IPS DF 4.7 (cell line): ENCODE results near the gene SUCLA2.

Experiments
- DNase-seq: peaks from one replicate; pipeline ENCODE4 v3.0.0-alpha.2; 2013; ENCODE audit warnings: low spot score; ENCODE audit errors: extremely low read depth

Gene SUCLA2

DNA sequence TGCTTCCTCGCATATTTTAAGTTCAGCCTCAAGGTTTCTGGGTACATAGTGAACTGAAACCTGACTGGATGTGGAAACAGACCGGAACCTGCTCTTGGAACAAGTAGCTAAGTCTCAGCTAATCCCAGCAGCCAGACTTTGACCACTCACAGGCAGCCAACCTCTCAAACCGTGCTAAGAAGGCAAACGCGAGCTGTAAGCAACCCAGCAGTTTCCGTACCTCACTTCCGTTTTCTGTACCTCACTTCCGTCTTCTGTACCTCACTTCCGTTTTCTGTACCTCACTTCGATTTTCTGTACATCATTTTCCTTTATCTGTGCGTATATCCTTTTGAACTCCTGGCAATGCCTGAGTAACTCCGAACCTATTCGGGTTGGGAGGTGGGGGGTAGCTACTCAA lies 96.8 kb downstream of the SUCLA2 start:
- no peak for DNase-seq

DNA sequence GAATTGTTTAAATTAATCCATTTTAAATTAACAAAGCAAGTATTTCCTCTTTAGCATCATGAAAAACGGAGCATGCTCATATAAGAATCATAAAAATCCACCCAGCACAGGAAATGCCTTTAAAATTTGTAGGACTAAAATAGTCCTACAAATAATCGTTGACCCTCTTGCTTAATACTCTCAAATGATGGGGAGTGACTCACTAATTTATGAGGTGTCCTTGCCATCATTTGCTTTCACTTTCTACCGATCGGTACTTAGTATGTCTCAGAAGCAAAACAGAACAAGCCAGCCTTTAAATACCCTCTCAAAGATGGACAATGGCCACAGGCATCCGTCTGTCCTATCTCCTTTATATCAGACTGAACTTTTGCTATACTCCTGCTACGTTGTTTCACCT lies 97.2 kb downstream of the SUCLA2 start:
- DNase-seq = no peak

DNA sequence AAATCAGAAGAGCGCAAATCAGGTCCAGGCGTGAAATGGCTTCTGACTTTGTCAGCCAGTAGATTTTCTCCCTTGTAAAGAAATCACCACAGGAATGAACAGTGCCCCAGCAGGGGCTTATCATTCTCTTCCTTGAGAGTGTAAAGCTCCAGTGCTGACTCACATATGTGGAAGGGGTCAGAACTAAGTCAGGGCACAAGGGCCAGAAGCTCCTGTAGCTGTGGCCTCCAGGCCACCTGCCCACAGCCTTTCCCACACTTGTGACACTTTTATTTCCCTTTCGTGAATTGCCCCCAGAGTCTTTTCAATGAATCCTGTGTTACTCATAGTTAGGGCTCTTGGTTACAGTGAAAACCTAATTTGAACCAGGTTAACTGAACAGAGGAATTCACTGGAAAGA lies 99.6 kb downstream of the SUCLA2 start:
- DNase-seq = no peak

DNA sequence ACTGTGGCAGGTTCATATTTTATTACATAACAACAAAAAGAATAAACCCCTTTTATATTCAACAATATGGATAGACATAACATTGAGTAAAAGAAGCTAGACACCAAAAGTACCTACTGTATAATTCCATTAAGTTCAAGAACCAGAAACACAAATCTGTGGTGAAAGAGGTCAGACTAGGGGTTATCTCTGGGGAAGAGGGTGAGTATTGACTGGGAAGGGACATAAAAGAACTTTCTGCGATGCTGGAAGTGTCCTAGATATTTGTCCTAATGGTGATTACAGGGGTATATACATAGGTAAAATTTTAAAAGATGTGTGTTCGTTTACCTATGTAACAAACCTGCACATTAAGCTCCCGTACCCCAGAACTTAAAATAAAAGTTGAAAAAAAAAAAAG lies 103.0 kb downstream of the SUCLA2 start:
- DNase-seq = no peak

DNA sequence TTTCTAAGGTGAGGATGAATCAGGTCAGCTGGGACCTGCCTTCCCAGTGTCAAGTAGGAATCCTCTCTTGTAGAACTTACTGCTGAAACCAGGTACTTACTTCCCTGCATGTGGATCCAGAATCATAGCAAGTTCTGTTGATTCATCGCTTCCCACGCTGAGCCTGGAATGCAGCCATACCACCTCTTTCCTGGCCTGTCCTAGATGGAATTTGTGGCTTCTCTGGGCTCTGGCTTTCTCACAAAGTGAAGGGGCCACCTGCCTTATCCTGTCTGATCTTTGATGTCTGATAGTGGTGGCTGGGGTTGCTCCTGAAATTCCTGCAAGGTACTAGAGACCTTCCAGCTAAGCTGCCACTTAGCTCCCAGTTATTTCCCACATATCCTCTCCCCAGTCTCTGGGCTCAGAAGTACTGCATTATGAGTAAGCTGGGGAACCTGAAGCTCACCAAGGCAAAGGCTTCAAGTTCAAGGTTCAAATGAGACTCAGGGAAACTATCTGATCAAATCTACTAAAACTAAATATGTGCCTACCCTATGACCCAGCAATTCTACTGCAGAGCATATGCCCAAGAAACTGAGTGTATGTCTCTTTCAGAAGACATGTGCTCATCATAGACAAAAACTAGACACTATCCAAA lies 103.5 kb downstream of the SUCLA2 start:
- peak; percentile 22 for DNase-seq

DNA sequence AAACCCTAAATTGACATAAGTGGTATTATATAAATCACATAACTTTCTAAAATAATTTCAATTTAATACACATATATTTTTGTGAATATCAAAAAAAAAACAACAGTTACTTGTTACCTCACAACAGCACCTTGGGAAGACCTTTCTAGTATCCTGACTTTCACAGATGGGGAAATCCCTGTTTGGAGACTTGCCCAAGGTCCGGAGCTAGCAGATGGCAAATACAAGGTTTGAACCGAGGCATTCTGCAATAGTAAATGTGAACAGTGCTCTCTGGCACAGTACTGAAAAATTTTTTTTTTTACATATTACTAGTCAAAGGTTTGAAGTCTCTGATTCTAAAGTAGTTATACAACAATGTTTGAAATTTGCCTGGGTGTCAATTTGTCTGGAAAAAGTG lies 104.5 kb downstream of the SUCLA2 start:
- DNase-seq = no peak

DNA sequence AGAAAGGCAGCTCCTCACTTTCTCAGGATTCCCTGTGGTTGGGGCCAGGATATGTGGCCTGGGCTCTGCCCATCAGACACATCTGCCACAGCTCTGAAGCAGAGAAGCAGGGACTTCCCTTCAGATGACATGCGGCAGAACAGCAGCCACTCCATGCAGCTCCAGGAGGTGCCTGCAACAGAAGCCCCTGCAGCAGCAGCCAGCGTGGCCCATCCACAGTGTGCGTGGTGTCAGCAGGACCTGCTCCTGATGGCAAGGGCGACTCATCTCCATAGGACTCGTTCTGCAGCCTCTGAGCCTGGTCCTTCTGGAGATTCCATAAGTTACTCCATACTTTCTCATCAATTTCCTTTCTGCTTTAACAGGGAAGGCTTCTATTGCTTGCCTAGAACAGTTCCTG lies 105.0 kb downstream of the SUCLA2 start:
- no peak for DNase-seq

DNA sequence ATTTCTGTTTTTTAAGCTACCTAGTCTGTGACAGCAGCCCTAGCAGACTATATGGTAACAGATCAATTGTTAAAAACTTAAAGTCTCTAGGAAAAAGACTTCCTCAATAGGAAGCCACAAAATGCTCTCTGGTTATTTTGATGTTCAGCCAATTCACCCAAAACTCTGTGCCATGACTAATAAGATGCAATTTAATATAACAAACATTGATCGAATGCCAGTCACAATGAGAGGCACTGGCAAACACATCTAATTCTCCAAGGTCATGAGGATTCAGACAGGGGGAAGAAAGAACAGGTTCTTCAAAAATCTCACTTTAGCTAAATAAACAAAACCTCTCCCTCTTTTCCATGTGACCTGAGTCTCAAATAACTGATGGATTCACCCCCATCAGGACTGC lies 107.5 kb downstream of the SUCLA2 start:
- DNase-seq = no peak
